Right renal pelvis (tissue), 4 donors: ENCODE measurements around the gene MEIS1. TPM values are rescaled to one million over a fixed set of nuclear protein-coding genes. Genes with fewer than 3 reads are reported as not detected.
"Not testable (repeated sequence)": the region's sequence is repeated elsewhere in the genome, so short reads cannot be mapped to it uniquely, and the experiment has no call there.

ENCODE experiments used
- DNase-seq, 4 donors: peaks; one replicate each; pipeline ENCODE4 v3.0.0-alpha.2; 2013; ENCODE audit warnings: low read depth in 4 of 4, low spot score in 3 of 4, missing footprints in 1 of 4
- polyA plus RNA-seq, 4 donors: library from polyadenylated mRNA; unstranded; fragments of 120-200 nt; gene quantifications; one replicate each; pipeline ENCODE4 v1.2.1, GENCODE V29; 2013; ENCODE audit not compliant: insufficient read length in 4 of 4

Gene MEIS1
- polyA plus RNA-seq, 4 donors: 100 to 142 (median 115) TPM

GRCh38 chr2:66463206-66463755 is 28.4 kb downstream of the MEIS1 start:
- DNase-seq: no peak

- no peak for DNase-seq
These were observed 30.2 kb downstream of the MEIS1 start for GRCh38 chr2:66464930-66465637.

GRCh38 chr2:66466433-66466832 is 31.5 kb downstream of the MEIS1 start:
- DNase-seq: no peak

GRCh38 chr2:66467718-66468117 is 32.8 kb downstream of the MEIS1 start:
- DNase-seq: no peak

- DNase-seq: no peak
These were observed 34.4 kb downstream of the MEIS1 start for GRCh38 chr2:66469214-66469902.

GRCh38 chr2:66470199-66470598 is 35.3 kb downstream of the MEIS1 start:
- no peak for DNase-seq

- DNase-seq: no peak
These were observed 37.4 kb downstream of the MEIS1 start for GRCh38 chr2:66472225-66472843.

- no peak for DNase-seq
These were observed 42.4 kb downstream of the MEIS1 start for GRCh38 chr2:66477135-66477842.

GRCh38 chr2:66478299-66478698 is 43.4 kb downstream of the MEIS1 start:
- no peak for DNase-seq

GRCh38 chr2:66478731-66479316 is 43.9 kb downstream of the MEIS1 start:
- no peak for DNase-seq

- no peak for DNase-seq
These were observed 46.2 kb downstream of the MEIS1 start for GRCh38 chr2:66481100-66481549.

- DNase-seq: not testable (repeated sequence)
These were observed 50.3 kb downstream of the MEIS1 start for GRCh38 chr2:66485252-66485651.

- no peak for DNase-seq
These were observed 54.0 kb downstream of the MEIS1 start for GRCh38 chr2:66488946-66489345.

GRCh38 chr2:66489436-66489835 is 54.5 kb downstream of the MEIS1 start:
- DNase-seq: no peak

GRCh38 chr2:66490588-66491001 is 55.7 kb downstream of the MEIS1 start:
- no peak for DNase-seq

GRCh38 chr2:66494708-66495107 is 59.8 kb downstream of the MEIS1 start:
- no peak for DNase-seq

- no peak for DNase-seq
These were observed 61.1 kb downstream of the MEIS1 start for GRCh38 chr2:66495788-66496640.

- no peak for DNase-seq
These were observed 61.9 kb downstream of the MEIS1 start for GRCh38 chr2:66496670-66497420.
